ENCODE results near the gene PIGP.
"Not testable (repeated sequence)": the region's sequence is repeated elsewhere in the genome, so short reads cannot be mapped to it uniquely, and the experiment has no call there.

The PIGP gene

DNA sequence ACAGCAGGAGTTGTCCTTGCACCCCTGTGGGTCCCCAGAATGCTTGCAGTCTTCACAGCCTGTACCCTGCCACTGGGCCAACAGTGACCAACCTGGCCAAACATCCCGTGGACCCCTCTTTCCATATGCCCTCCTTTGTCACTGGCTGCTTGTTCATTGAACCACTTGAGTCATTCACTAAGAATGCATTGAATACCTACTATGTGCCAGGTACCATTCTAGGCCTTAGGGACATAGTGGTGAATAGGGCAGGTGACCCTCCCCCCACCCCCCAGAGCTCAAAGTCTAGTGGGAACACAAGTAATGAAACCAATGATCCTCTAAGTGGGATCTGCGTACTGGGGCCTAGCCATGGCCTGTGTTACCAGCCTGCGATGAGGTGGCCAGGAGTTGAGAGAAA, 28.2 kb downstream of the PIGP start:
- no peak for DNase-seq (ENCODE audit: low spot score)

DNA sequence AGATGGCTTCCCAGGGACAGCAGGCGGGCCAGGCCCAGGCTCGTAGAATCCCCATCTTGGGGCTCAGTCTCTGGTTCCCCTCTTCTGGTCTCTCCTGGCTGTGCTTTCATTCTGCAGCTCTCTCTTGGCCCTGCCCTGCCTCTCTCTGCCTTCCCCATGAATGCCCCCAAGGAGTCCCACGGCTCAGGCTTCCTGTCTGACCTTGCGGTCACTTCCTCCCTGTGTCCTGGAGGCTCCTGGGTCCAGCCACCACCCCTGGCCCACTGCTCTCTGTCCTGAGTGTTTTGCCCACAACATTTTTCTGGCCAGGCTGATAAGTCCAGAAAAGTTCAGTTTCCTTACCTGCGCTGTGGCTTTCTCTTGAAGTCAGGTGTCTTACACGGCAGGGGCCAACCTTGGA, 29.1 kb downstream of the PIGP start:
- DNase-seq (ENCODE audit: low spot score): no peak

DNA sequence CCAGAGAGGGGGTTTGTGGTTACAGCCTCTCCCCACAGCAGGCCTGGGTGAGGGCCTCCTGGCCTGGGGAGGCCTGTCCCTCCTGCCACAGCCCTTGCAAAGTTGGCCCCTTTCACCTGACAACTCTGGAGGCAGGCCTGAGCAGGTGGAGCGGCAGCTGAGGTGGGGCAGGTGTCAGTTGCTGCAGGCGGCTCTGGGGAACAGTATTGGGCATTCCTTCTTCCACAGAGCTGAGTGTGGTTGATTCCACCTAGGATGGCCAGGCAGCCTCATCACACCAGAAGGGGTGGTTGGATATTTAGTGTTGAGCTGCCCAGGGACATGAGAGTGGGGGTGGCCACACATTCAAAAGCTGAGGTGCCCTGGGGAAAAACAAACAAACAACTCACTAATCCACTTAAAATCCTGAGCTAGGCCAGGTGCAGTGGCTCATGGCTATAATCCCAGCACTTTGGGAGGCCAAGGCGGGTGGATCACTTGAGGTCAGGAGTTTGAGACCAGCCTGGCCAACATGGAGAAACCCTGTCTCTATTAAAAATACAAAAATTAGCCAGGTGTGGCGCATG, 31.1 kb downstream of the PIGP start:
- DNase-seq (ENCODE audit: low spot score): no peak

DNA sequence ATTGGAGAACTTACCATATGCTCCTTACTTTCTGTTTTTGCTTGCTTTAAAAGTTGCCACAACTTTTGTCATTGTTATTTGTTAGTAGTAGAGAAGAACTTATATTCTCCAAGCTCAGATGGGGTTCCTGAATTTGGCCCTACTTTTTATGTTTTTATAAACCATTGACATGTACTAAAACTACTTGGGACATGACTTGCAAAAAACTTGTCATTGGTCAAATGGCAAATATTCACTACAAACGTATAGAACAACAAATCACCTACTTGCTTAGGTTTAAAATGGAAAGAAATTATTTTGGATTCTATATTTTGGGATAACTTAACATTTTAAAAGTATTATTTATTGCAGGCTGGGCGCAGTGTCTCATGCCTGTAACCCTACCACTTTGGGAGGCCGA, 32.7 kb downstream of the PIGP start:
- no peak for DNase-seq (ENCODE audit: low spot score)

DNA sequence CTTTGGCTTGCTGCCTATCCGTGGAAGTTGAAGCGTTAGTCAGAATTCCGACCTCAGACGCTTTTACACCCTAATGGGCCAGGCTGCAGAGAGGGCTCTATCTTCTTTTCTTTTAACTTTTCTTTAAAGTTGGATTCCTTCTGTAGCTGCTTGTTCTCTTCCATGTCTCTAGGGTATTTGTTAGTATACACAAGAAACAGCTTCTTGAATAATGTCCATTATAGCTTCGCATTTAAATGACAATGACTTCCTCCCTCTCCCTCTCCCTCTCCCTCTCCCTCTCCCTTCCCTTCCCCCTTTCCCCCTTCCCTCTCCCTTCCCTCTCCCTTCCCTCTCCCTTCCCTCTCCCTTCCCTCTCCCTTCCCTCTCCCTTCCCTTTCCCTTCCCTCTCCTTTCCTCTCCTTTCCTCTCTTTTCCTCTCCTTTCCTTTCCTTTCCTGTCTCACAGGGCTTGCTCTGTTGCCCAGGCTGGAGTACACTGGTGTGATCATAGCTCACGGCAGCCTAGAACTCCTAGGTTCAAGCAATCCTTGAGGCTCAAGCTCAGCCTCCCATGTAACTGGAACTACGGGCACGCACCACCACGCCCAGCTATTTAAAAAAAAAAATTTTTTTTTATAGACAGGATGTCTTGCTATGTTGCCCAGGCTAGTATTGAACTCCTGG, 33.3 kb downstream of the PIGP start:
- no peak for DNase-seq (ENCODE audit: low spot score)

DNA sequence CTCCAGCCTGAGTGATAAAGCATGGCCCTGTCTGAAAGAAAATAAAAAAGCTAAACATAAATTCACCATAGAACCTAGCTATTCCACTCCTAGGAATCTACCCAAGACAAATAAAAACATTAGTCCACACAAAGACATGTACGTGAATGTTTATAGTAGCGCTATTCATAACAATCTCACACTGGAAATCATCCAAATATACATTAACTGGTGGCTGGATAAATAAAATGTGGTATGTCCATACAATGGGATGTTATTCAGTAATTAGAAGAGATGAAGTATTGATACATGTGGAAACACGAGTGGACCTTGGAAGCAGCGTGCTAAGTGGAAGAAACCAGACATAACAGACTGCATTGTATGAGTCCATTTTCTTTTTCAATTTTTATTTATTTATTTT, 36.7 kb downstream of the PIGP start:
- no peak for DNase-seq (ENCODE audit: low spot score)

- not testable (repeated sequence) for DNase-seq (ENCODE audit: low spot score)
These were observed 38.5 kb downstream of the PIGP start for GRCh38 chr21:37034394-37034793.

GRCh38 chr21:37032877-37033471, 39.9 kb downstream of the PIGP start:
- DNase-seq (ENCODE audit: low spot score): no peak

DNA sequence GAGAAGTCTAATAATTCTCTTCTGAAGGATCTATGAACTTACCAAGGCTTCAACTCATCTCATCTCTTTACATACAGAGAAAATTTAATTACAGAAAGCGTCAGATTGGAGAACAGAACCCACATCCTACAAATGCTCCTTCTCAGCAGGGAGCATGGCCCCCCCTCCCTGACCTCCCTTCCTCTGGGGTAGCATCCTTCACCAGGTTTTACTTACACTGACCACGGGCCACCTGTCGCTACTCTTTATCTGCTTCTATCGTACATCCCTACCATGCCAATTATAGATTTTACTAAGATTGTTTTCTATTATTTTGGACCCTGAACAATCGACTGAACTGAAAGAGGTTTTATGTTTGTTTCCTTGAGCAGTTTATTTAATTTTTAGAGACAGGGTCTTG, 40.6 kb downstream of the PIGP start:
- no peak for DNase-seq (ENCODE audit: low spot score)

GRCh38 chr21:37030864-37031263, 42.0 kb downstream of the PIGP start:
- DNase-seq (ENCODE audit: low spot score): no peak

GRCh38 chr21:37028570-37028969, 44.3 kb downstream of the PIGP start:
- no peak for DNase-seq (ENCODE audit: low spot score)

- DNase-seq (ENCODE audit: low spot score): no peak
These were observed 46.4 kb downstream of the PIGP start for GRCh38 chr21:37026499-37026898.

DNA sequence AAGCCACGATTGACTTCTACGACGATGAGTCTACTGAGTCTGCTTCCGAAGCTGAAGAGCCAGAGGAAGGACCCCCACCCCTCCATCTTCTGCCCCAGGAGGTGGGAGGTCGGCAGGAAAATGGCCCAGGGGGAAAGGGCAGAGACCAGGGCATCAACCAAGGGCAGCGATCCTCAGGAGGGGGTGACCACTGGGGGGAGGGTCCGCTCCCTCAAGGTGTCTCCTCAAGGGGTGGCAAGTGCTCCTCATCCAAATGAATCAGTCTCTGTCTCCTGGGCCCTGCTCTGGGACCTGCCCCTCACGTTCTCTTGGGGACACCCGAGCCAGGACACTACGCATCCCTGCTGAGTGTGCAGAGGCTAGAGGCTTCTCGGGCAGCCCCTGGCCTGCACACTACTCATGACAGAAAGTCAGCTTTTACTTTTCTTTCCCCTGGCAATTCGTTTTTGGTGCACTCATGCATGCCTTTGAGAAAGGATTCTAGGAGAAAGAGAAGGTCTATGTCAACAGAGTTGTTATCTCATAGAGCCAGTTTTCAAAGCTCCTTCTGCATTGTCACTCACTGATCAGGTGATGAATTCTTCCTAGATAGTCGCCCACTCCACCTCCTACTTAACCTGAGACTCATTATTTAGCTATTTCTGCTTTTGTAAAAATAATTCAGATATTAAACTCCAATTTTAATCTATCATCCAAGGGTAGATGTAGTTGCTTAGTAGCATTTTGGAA, 54.8 kb downstream of the PIGP start:
- DNase-seq (ENCODE audit: low spot score): no peak
